H9 (cell line): Measurements from ENCODE around the gene RAP1GDS1. TPM values are rescaled to one million over a fixed set of nuclear protein-coding genes. Genes with fewer than 3 reads are reported as not detected.

ENCODE experiments used
- DNase-seq: peaks from one replicate; pipeline ENCODE4 v3.0.0-alpha.2; 2017
- H2AFZ ChIP-seq: one replicate; pipeline ENCODE4 v1.6.1; 2013; ENCODE audit warnings: mild to moderate bottlenecking, low read length, control low read depth, moderate library complexity
- H2AK5ac ChIP-seq: 2 replicates; pipeline ENCODE4 v1.6.1; 2013; ENCODE audit warnings: low read length, control low read depth, mixed read lengths; ENCODE audit not compliant: insufficient read length
- H2BK120ac ChIP-seq: one replicate; pipeline ENCODE4 v1.6.1; 2013; ENCODE audit warnings: low read depth, mild to moderate bottlenecking, low read length, control low read depth, inconsistent platforms; ENCODE audit not compliant: poor library complexity, severe bottlenecking
- H2BK12ac ChIP-seq: 2 replicates; pipeline ENCODE4 v1.6.1; 2013; ENCODE audit warnings: low read length, control low read depth, mixed read lengths, low read depth; ENCODE audit not compliant: insufficient read length
- H2BK15ac ChIP-seq: 2 replicates; pipeline ENCODE4 v1.6.1; 2013; ENCODE audit warnings: low read depth, low read length, control low read depth
- H2BK20ac ChIP-seq: one replicate; pipeline ENCODE4 v1.6.1; 2013; ENCODE audit warnings: low read depth, mild to moderate bottlenecking, low read length, control low read depth, inconsistent platforms; ENCODE audit not compliant: poor library complexity, severe bottlenecking
- H2BK5ac ChIP-seq: 2 replicates; pipeline ENCODE4 v1.6.1; 2013; ENCODE audit warnings: low read length, control low read depth, mixed read lengths; ENCODE audit not compliant: insufficient read length
- H3K14ac ChIP-seq: 2 replicates; pipeline ENCODE4 v1.6.1; 2013; ENCODE audit warnings: low read length, control low read depth; ENCODE audit not compliant: insufficient read depth
- H3K18ac ChIP-seq: 2 replicates; pipeline ENCODE4 v1.6.1; 2013; ENCODE audit warnings: low read depth, mild to moderate bottlenecking, mixed read lengths, low read length, control low read depth; ENCODE audit not compliant: insufficient read length
- H3K23ac ChIP-seq: 2 replicates; pipeline ENCODE4 v1.6.1; 2013; ENCODE audit warnings: low read length, control low read depth, mixed read lengths, low read depth; ENCODE audit not compliant: insufficient read length
- H3K23me2 ChIP-seq: 2 replicates; pipeline ENCODE4 v1.6.1; 2013; ENCODE audit warnings: low read depth, mild to moderate bottlenecking, mixed read lengths, low read length, control low read depth; ENCODE audit not compliant: insufficient read length, poor library complexity, severe bottlenecking
- H3K27ac ChIP-seq: 2 replicates; pipeline ENCODE4 v1.5.1; 2013; ENCODE audit warnings: low read length, control low read depth, mixed read lengths, low read depth; ENCODE audit not compliant: insufficient read length
- H3K27me3 ChIP-seq: 2 replicates; pipeline ENCODE4 v1.6.1; 2013; ENCODE audit warnings: low read length, control low read depth, inconsistent platforms; ENCODE audit not compliant: insufficient read depth
- H3K4ac ChIP-seq: 2 replicates; pipeline ENCODE4 v1.6.1; 2013; ENCODE audit warnings: low read depth, mild to moderate bottlenecking, control low read depth, inconsistent platforms, low read length, moderate library complexity
- H3K4me1 ChIP-seq: 2 replicates; pipeline ENCODE4 v1.6.1; 2013; ENCODE audit warnings: low read length, control low read depth, inconsistent platforms; ENCODE audit not compliant: insufficient read depth
- H3K4me2 ChIP-seq: 2 replicates; pipeline ENCODE4 v1.6.1; 2013; ENCODE audit warnings: low read length, control low read depth, mixed read lengths; ENCODE audit not compliant: insufficient read length, insufficient read depth
- H3K56ac ChIP-seq: 2 replicates; pipeline ENCODE4 v1.6.1; 2013; ENCODE audit warnings: low read depth, mild to moderate bottlenecking, mixed read lengths, low read length, control low read depth; ENCODE audit not compliant: insufficient read length
- H3K79me1 ChIP-seq: 2 replicates; pipeline ENCODE4 v1.6.1; 2013; ENCODE audit warnings: low read depth, mild to moderate bottlenecking, moderate library complexity, low read length, control low read depth, inconsistent platforms; ENCODE audit not compliant: insufficient read depth, poor library complexity, severe bottlenecking
- H3K79me2 ChIP-seq: 2 replicates; pipeline ENCODE4 v1.6.1; 2013; ENCODE audit warnings: low read length, control low read depth, inconsistent platforms; ENCODE audit not compliant: insufficient read depth
- H3K9ac ChIP-seq: 2 replicates; pipeline ENCODE4 v1.6.1; 2013; ENCODE audit warnings: low read length, control low read depth, mixed read lengths; ENCODE audit not compliant: insufficient read length; ENCODE audit errors: extremely low read depth
- H3K9me3 ChIP-seq: one replicate; pipeline ENCODE4 v1.6.1; 2013; ENCODE audit warnings: low read depth, low read length, inconsistent platforms; ENCODE audit not compliant: control insufficient read depth
- H3T11ph ChIP-seq: one replicate; pipeline ENCODE4 v1.6.1; 2013; ENCODE audit warnings: mild to moderate bottlenecking, low read length, control low read depth, inconsistent platforms
- H4K20me1 ChIP-seq: one replicate; pipeline ENCODE4 v1.6.1; 2013; ENCODE audit not compliant: control insufficient read depth, insufficient read length, insufficient read depth
- H4K5ac ChIP-seq: 2 replicates; pipeline ENCODE4 v1.6.1; 2013; ENCODE audit warnings: low read depth, mild to moderate bottlenecking, mixed read lengths, low read length, control low read depth; ENCODE audit not compliant: insufficient read length
- H4K8ac ChIP-seq: replicated peaks from 2 replicates; pipeline ENCODE4 v1.6.1; 2013; ENCODE audit warnings: low read length, control low read depth, mixed read lengths, low read depth; ENCODE audit not compliant: insufficient read length
- H4K91ac ChIP-seq: 2 replicates; pipeline ENCODE4 v1.6.1; 2013; ENCODE audit warnings: low read depth, mild to moderate bottlenecking, moderate library complexity, mixed read lengths, low read length, control low read depth; ENCODE audit not compliant: insufficient read length
- H3K27ac Mint-ChIP-seq, 3 experiments: 2 replicates in 2 of 3; 3 replicates in 1 of 3; pipeline ENCODE4 v1.8.0; 2020 to 2021; ENCODE audit warnings: mixed read lengths in 3 of 3, mild to moderate bottlenecking in 1 of 3, moderate library complexity in 1 of 3
- H3K27me3 Mint-ChIP-seq: 2 replicates; pipeline ENCODE4 v1.8.0; 2021; ENCODE audit warnings: low read depth, mild to moderate bottlenecking, moderate library complexity, mixed read lengths
- H3K36me3 Mint-ChIP-seq, 3 experiments: 2 replicates in 2 of 3; 3 replicates in 1 of 3; pipeline ENCODE4 v1.8.0; 2020 to 2021; ENCODE audit warnings: low read depth in 3 of 3, mixed read lengths in 3 of 3; ENCODE audit not compliant: insufficient read depth in 1 of 3
- H3K4me1 Mint-ChIP-seq, 2 experiments: 2 replicates each; pipeline ENCODE4 v1.8.0; 2020; ENCODE audit warnings: mixed read lengths in 2 of 2
- H3K4me3 Mint-ChIP-seq, 2 experiments: 2 replicates in 1 of 2; 3 replicates in 1 of 2; pipeline ENCODE4 v1.8.0; 2020 to 2021; ENCODE audit warnings: mild to moderate bottlenecking in 2 of 2, mixed read lengths in 2 of 2, moderate library complexity in 1 of 2
- H3K9me3 Mint-ChIP-seq, 2 experiments: 2 replicates in 1 of 2; 3 replicates in 1 of 2; pipeline ENCODE4 v1.8.0; 2020; ENCODE audit warnings: mild to moderate bottlenecking in 2 of 2, mixed read lengths in 2 of 2, moderate library complexity in 1 of 2
- CTCF ChIP-seq: fragments of 200-600 bp; sonication (generic); conservative IDR thresholded peaks from 3 replicates; pipeline ENCODE4 v1.8.0; 2021; ENCODE audit warnings: antibody characterized with exemption, mild to moderate bottlenecking
- whole genome bisulfite sequencing: extraction: QIAGEN DNeasy Blood & Tissue Kit; methylation state at CpG from one replicate; pipeline ENCODE4 v1.1.7; 2013; ENCODE audit warnings: missing lambda C conversion rate, low lambda C conversion rate, mixed read lengths; ENCODE audit not compliant: insufficient read length; ENCODE audit errors: extremely low coverage; 5-methylcytosine and 5-hydroxymethylcytosine counted together
- total RNA-seq: library from RNA; stranded (reverse); gene quantifications from 2 replicates; pipeline ENCODE4 v1.2.1, GENCODE V29; 2021

RAP1GDS1 gene
- total RNA-seq, 1 experiment from 2014 or later = 25.2 TPM

- H2AK5ac ChIP-seq = no peak overlapping the region
- H3K23me2 ChIP-seq = no peaks in the 10 kb centered on the region
- no peak for TF ChIP-seq CTCF
- no peak overlapping the region for H3K4me2 ChIP-seq
- no peaks in the 10 kb centered on the region for H3K79me2 ChIP-seq
- no peak overlapping the region for H3T11ph ChIP-seq
- Mint-ChIP-seq H3K27me3 (no peaks in the 10 kb centered on the region), H3K36me3 (peaks cover 0 to 5% (median 0%) of the 10 kb centered on the region in 3 experiments; a peak in 3 of 7 replicates), H3K27ac (no peak overlapping the region; a peak in 1 of 7 replicates), H3K4me3 (no peak overlapping the region), H3K9me3 (no peaks in the 10 kb centered on the region), H3K4me1 (peaks cover 40 to 47% of the 10 kb centered on the region in 2 experiments)
- H3K27me3 ChIP-seq = no peaks in the 10 kb centered on the region
- DNase-seq = no peak
- H3K9ac ChIP-seq = no peak overlapping the region
- no peak overlapping the region for H2BK5ac ChIP-seq
- no peak overlapping the region for H2AFZ ChIP-seq
- H3K4me1 ChIP-seq = peaks cover 7% of the 10 kb centered on the region; the same call in 1 of the 2 replicates
- WGBS = no CpG with 5 or more reads among the region's 3 CpGs
- no peak overlapping the region for H2BK20ac ChIP-seq
- no peak overlapping the region for H4K91ac ChIP-seq
- H2BK15ac ChIP-seq = no peak overlapping the region
- H4K8ac ChIP-seq = no peak overlapping the region
- H3K79me1 ChIP-seq = no peaks in the 10 kb centered on the region
- H3K27ac ChIP-seq = no peak overlapping the region
- H3K56ac ChIP-seq = no peak overlapping the region
- H3K14ac ChIP-seq = no peak overlapping the region
- no peak overlapping the region for H2BK12ac ChIP-seq
- no peak overlapping the region for H4K5ac ChIP-seq
- no peak overlapping the region for H3K18ac ChIP-seq
- no peak overlapping the region for H3K23ac ChIP-seq
- no peak overlapping the region for H3K4ac ChIP-seq
- H4K20me1 ChIP-seq = no peaks in the 10 kb centered on the region
- no peaks in the 10 kb centered on the region for H3K9me3 ChIP-seq
- no peak overlapping the region for H2BK120ac ChIP-seq
Observed at GRCh38 chr4:98484031-98484430, 222.8 kb downstream of the RAP1GDS1 start.
